HG03064 (cell line): ENCODE data around the gene GLYAT.
"Not testable (repeated sequence)": the region's sequence is repeated elsewhere in the genome, so short reads cannot be mapped to it uniquely, and the experiment has no call there.

ENCODE experiments used
- ATAC-seq: cut with Tn5 transposase; IDR thresholded peaks from one replicate; pipeline ENCODE4 v1.9.1; 2021; ENCODE audit warnings: low read depth; ENCODE audit not compliant: unreplicated experiment

Gene GLYAT

GRCh38 chr11:58744988-58745704, 13.4 kb upstream of the GLYAT start:
- no peak for ATAC-seq

- no peak for ATAC-seq
These were observed 11.5 kb upstream of the GLYAT start for GRCh38 chr11:58742981-58743880.

GRCh38 chr11:58742140-58742539, 10.4 kb upstream of the GLYAT start:
- no peak for ATAC-seq

GRCh38 chr11:58741127-58741526, 9.4 kb upstream of the GLYAT start:
- no peak for ATAC-seq

GRCh38 chr11:58740447-58740846, 8.7 kb upstream of the GLYAT start:
- no peak for ATAC-seq

- ATAC-seq: no peak
These were observed 8.1 kb upstream of the GLYAT start for GRCh38 chr11:58739725-58740430.

GRCh38 chr11:58734681-58735490, 3.1 kb upstream of the GLYAT start:
- ATAC-seq: no peak

- ATAC-seq: no peak
These were observed 1.1 kb downstream of the GLYAT start for GRCh38 chr11:58730507-58731089.

- no peak for ATAC-seq
These were observed 4.3 kb downstream of the GLYAT start for GRCh38 chr11:58727415-58727797.

- ATAC-seq: no peak
These were observed 4.9 kb downstream of the GLYAT start for GRCh38 chr11:58726737-58727414.

GRCh38 chr11:58719406-58720117, 12.2 kb downstream of the GLYAT start:
- no peak for ATAC-seq

- no peak for ATAC-seq
These were observed 19.2 kb downstream of the GLYAT start for GRCh38 chr11:58712531-58712930.

- no peak for ATAC-seq
These were observed 19.9 kb downstream of the GLYAT start for GRCh38 chr11:58711832-58712231.

- ATAC-seq: no peak
These were observed 24.0 kb downstream of the GLYAT start for GRCh38 chr11:58707767-58708166.

GRCh38 chr11:58696825-58697224, 34.9 kb downstream of the GLYAT start:
- not testable (repeated sequence) for ATAC-seq

- no peak for ATAC-seq
These were observed 38.7 kb downstream of the GLYAT start for GRCh38 chr11:58693026-58693425.

- ATAC-seq: no peak
These were observed 40.1 kb downstream of the GLYAT start for GRCh38 chr11:58691675-58692074.

GRCh38 chr11:58688789-58689503, 42.8 kb downstream of the GLYAT start:
- ATAC-seq: no peak
